A549 treated with dexamethasone at 1 μM for 4 hours (cell line): ENCODE data around the gene DCLRE1B. TPM values are rescaled to one million over a fixed set of nuclear protein-coding genes. Genes with fewer than 3 reads are reported as not detected.

Source experiments
- total RNA-seq: library from RNA; stranded (reverse); fragments of 200-300 nt; extraction: Qiagen RNA extraction; gene quantifications from 5 replicates; pipeline ENCODE4 v1.2.3, GENCODE V29; 2022

DCLRE1B gene
- 8.9 to 11.2 TPM (median 10.2 TPM) in 5 replicates for total RNA-seq

DNA sequence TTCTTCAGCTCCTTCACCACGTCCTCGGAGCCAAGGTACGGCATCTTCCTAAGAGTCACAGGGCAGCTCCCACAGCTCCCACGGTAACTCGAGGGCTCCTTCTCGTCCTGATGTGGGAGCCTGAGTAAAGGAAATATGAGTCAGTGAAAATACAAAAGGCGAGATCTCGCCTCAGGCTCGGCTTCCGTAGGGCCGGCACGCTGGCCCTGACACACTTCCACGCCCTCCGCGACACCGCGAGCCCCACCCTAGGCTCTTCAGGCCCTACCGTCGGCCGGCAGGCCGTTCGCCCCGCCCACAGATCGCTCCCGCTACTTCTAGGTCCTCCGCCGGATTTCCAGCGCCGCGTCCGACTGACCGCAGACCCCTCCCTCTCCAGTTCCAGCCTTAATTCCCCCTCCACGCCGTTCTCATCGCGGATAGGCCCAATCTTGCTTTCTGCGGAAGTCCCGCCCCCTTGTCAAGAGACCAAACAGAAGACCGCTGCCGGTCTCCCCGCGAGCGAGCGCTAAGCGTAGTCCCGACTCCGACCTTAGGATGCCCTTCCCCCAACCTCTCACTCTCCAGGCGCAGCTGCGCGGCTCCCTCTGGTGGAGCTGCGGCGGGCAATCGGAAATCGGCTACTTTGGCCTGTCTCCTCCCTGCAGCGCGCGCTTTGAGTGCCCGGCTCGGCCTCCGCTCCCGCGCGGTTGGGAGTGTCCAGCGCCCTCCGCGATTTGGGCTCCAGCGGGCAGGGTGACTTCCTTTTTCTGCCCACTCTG is at the start of gene DCLRE1B, which contains the start of gene AP4B1:
DCLRE1B (plus strand) TSS at position 653 of the 761 bp plus-strand sequence. CDS start 261 bp downstream, outside the sequence.
AP4B1 (minus strand) TSS at position 126 of the 761 bp plus-strand sequence; CDS start at position 44, 82 bp downstream.

GRCh38 chr1:113871597-113872113 is 33.5 kb upstream of the DCLRE1B start, which contains the start of gene PTPN22:
PTPN22 (minus strand) TSS chr1:113871712.

GRCh38 chr1:113887402-113888175 is 17.5 kb upstream of the DCLRE1B start, which contains the start of gene BCL2L15:
BCL2L15 (minus strand) TSS chr1:113887581; CDS start chr1:113887375, 206 bp downstream.

GRCh38 chr1:113928941-113929749 is 24.0 kb downstream of the DCLRE1B start, which contains the start of gene HIPK1:
HIPK1 (plus strand) TSS chr1:113929324.

Other genes with a start within 250 kb of the DCLRE1B start
- gene PHTF1, start 145.8 kb upstream of the DCLRE1B start, total RNA-seq, result 10.5 to 14.2 TPM (median 13.6 TPM) in 5 replicates
- 3.0 to 4.6 TPM (median 4.3 TPM) in 5 replicates for gene RSBN1, start 92.8 kb upstream of the DCLRE1B start, total RNA-seq
- gene PTPN22, start 33.6 kb upstream of the DCLRE1B start, total RNA-seq, result 0.19 TPM in 1 of 5 replicates, not detected in the others
- 0.03 to 0.99 TPM (median 0.35 TPM) in 5 replicates for gene BCL2L15, start 17.7 kb upstream of the DCLRE1B start, total RNA-seq
- gene AP4B1, start 527 bp upstream of the DCLRE1B start, total RNA-seq, result 7.4 to 8.6 TPM (median 8.0 TPM) in 5 replicates
- 10.8 to 20.2 TPM (median 18.3 TPM) in 5 replicates for gene HIPK1, start 24.0 kb downstream of the DCLRE1B start, total RNA-seq
- gene OLFML3, start 74.1 kb downstream of the DCLRE1B start, total RNA-seq, result 3.4 to 4.1 TPM (median 4.1 TPM) in 5 replicates
- 0.25 to 0.56 TPM (median 0.44 TPM) in 5 replicates for gene SYT6, start 248.5 kb downstream of the DCLRE1B start, total RNA-seq